Cardiac muscle cell (in vitro differentiated cells and primary cell): ENCODE measurements around the gene GPC5. TPM values are rescaled to one million over a fixed set of nuclear protein-coding genes. Genes with fewer than 3 reads are reported as not detected.

ENCODE experiments used
- DNase-seq, 2 donors: peaks; one replicate each; pipeline versions ENCODE4 v3.0.0 to v3.0.0-alpha.2; 2010 to 2017; ENCODE audit warnings: low read depth in 1 of 2, low spot score in 1 of 2
- H3K27ac ChIP-seq: fragments of 200-600 bp; sonication (generic); 2 replicates; pipeline ENCODE4 v1.5.1; 2016
- H3K27me3 ChIP-seq: fragments of 200-600 bp; sonication (generic); 2 replicates; pipeline ENCODE4 v1.6.0; 2016; ENCODE audit warnings: control low read depth
- H3K36me3 ChIP-seq: fragments of 200-600 bp; sonication (generic); 2 replicates; pipeline ENCODE4 v1.5.1; 2016; ENCODE audit warnings: control low read depth
- H3K4me1 ChIP-seq: fragments of 200-600 bp; sonication (generic); 2 replicates; pipeline ENCODE4 v1.8.1; 2017; ENCODE audit warnings: low read depth, mild to moderate bottlenecking, mixed run types
- H3K4me3 ChIP-seq: fragments of 200-600 bp; sonication (generic); 2 replicates; pipeline ENCODE4 v1.5.1; 2016; ENCODE audit warnings: mild to moderate bottlenecking
- H3K9me3 ChIP-seq: fragments of 200-600 bp; sonication (generic); 2 replicates; pipeline ENCODE4 v1.5.1; 2017; ENCODE audit warnings: low read depth, mild to moderate bottlenecking, control low read depth
- CTCF ChIP-seq: IDR thresholded peaks from 2 replicates; pipeline ENCODE4 v1.5.1; 2012; ENCODE audit warnings: low read depth, mild to moderate bottlenecking, low read length
- polyA plus RNA-seq: library from polyadenylated mRNA; unstranded; fragments of >200 nt; fragmentation: Nextera tagmentation; extraction: Ambion mirVana; gene quantifications from 2 replicates; pipeline ENCODE4 v1.2.1, GENCODE V29; 2016
- total RNA-seq: library from RNA; depleted of rRNA; stranded (reverse); fragments of >200 nt; gene quantifications from 2 replicates; pipeline ENCODE4 v1.2.3, GENCODE V29; 2016

The GPC5 gene
- total and polyA plus RNA-seq, 2 experiments from 2014 or later: 0.97 to 3.3 TPM

- no peaks in the 10 kb centered on the region for H3K4me1 ChIP-seq
- no peak for TF ChIP-seq CTCF
- no peaks in the 10 kb centered on the region for H3K36me3 ChIP-seq
- H3K4me3 ChIP-seq: no peak overlapping the region
- no peak overlapping the region for H3K27ac ChIP-seq
- DNase-seq: no peak
- H3K9me3 ChIP-seq: no peaks in the 10 kb centered on the region
- no peaks in the 10 kb centered on the region for H3K27me3 ChIP-seq
These were observed 193.9 kb downstream of the GPC5 start for GRCh38 chr13:91592056-91593014.

- Histone ChIP-seq H3K9me3 (no peaks in the 10 kb centered on the region), H3K4me1 (no peaks in the 10 kb centered on the region)
- TF ChIP-seq CTCF: no peak
These were observed 195.0 kb downstream of the GPC5 start for GRCh38 chr13:91593456-91593855.

DNA sequence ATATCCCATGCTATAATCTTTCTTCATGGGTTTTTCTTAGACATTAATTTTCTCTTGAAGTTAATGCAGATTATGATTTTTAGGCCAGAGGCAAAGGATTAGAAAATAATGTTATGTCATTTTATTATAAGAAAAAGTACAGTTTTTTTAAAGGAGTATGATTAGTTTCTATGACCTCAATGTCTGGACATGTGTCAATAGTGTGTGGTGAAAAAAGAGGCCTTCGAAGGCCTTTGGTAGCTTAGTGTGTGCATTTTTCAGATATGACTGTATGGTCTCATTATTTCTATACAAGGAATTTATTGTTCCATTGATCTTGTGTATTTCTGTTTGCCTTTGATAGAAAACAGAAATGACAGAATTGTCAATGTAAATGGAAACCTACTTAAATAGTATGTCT is 195.6 kb downstream of the GPC5 start:
- no peaks in the 10 kb centered on the region for H3K4me1 ChIP-seq
- no peaks in the 10 kb centered on the region for H3K36me3 ChIP-seq
- no peak for DNase-seq
- H3K27ac ChIP-seq: no peak overlapping the region
- no peak for TF ChIP-seq CTCF
- H3K9me3 ChIP-seq: no peaks in the 10 kb centered on the region
- H3K27me3 ChIP-seq: no peaks in the 10 kb centered on the region
- no peak overlapping the region for H3K4me3 ChIP-seq

More at GRCh38 chr13:91593456-91593855, 195.0 kb downstream of the GPC5 start:
- no peak overlapping the region for H3K27ac ChIP-seq
- H3K36me3 ChIP-seq: no peaks in the 10 kb centered on the region
- H3K27me3 ChIP-seq: no peaks in the 10 kb centered on the region
- no peak for DNase-seq
- H3K4me3 ChIP-seq: no peak overlapping the region

- no peak for DNase-seq
- no peaks in the 10 kb centered on the region for H3K36me3 ChIP-seq
- no peaks in the 10 kb centered on the region for H3K9me3 ChIP-seq
- no peak overlapping the region for H3K4me3 ChIP-seq
- no peaks in the 10 kb centered on the region for H3K27me3 ChIP-seq
- no peak for TF ChIP-seq CTCF
- H3K4me1 ChIP-seq: no peaks in the 10 kb centered on the region
- H3K27ac ChIP-seq: no peak overlapping the region
These were observed 197.3 kb downstream of the GPC5 start for GRCh38 chr13:91595677-91596076.

DNA sequence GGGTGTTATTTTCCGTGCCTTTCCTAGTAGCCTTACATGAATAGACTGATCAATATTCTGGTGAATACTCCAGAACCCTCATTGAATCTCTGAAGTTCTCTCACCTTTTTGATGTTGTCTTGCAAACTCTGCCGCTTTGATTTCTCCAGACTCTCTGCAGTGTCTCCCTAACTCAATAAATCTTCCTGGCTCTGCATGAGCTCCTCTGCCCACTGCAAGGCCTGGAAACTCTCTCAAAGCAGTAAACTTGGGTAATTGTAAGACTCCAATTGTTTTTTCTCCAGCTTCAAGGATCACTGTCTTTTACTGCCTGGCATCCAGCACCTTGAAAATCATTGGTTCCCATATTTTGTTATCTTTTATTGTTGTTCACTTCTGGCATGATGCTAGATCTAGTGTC is 198.4 kb downstream of the GPC5 start:
- Histone ChIP-seq H3K9me3 (no peaks in the 10 kb centered on the region), H3K4me3 (no peak overlapping the region), H3K27me3 (no peaks in the 10 kb centered on the region), H3K36me3 (no peaks in the 10 kb centered on the region), H3K27ac (no peak overlapping the region), H3K4me1 (no peaks in the 10 kb centered on the region)
- no peak for TF ChIP-seq CTCF
- DNase-seq: no peak
